ENCODE measurements around the gene MANF. TPM values are rescaled to one million over a fixed set of nuclear protein-coding genes. Genes with fewer than 3 reads are reported as not detected.
"Not testable (repeated sequence)": the region's sequence is repeated elsewhere in the genome, so short reads cannot be mapped to it uniquely, and the experiment has no call there.

Gene MANF
- total RNA-seq, 1 experiment from 2014 or later: 271 TPM

GRCh38 chr3:51386159-51386851, 1.2 kb downstream of the MANF start:
- DNase-seq (ENCODE audit: unreplicated experiment): no peak
- ChIA-PET POLR2A (interaction anchor here (0.7 to 3.1 kb wide), 12 partner anchors 10 to 817 kb away, joined by 3 to 28 read pairs (median 5); partner anchors contain the start of genes CISH, DCAF1, HEMK1 and MAPKAPK3), CTCF (interaction anchor here (0.5 to 4.7 kb wide), 10 partner anchors 16 to 816 kb away, joined by 3 to 59 read pairs (median 3); partner anchors contain the start of gene MAPKAPK3)
- Mint-ChIP-seq H3K27me3 (ENCODE audit: insufficient read depth, unreplicated experiment) (no peaks in the 10 kb centered on the region), H3K9me3 (ENCODE audit: unreplicated experiment) (no peaks in the 10 kb centered on the region), H3K36me3 (ENCODE audit: insufficient read depth, unreplicated experiment) (peaks cover 14% of the 10 kb centered on the region), H3K4me3 (ENCODE audit: unreplicated experiment) (peak overlapping the region; percentile 90), H3K4me1 (ENCODE audit: insufficient read depth, unreplicated experiment) (peaks cover 26% of the 10 kb centered on the region), H3K27ac (ENCODE audit: low read depth, unreplicated experiment) (peak overlapping the region; percentile 98)
- TSS peak; percentile 47 for BruUV-seq (replicated peaks)
- TF ChIP-seq CTCF (IDR thresholded peaks at IDR 0.05; ENCODE audit: unreplicated experiment): no peak
- intact Hi-C loops (cut with micrococcal nuclease): loop anchor here (5.0 kb wide), 1 partner anchor 286 kb away; the partner anchor contains the start of gene TEX264

- H3K36me3 Mint-ChIP-seq (ENCODE audit: insufficient read depth, unreplicated experiment): peaks cover 14% of the 10 kb centered on the region
- POLR2A ChIA-PET: interaction anchor here (0.7 to 3.1 kb wide), 3 partner anchors 411 to 817 kb away, joined by 4 to 28 read pairs (median 27); partner anchors contain the start of genes HEMK1 and MAPKAPK3
- DNase-seq (ENCODE audit: unreplicated experiment): no peak
- H3K27me3 Mint-ChIP-seq (ENCODE audit: insufficient read depth, unreplicated experiment): no peaks in the 10 kb centered on the region
- peaks cover 26% of the 10 kb centered on the region for H3K4me1 Mint-ChIP-seq (ENCODE audit: insufficient read depth, unreplicated experiment)
- H3K4me3 Mint-ChIP-seq (ENCODE audit: unreplicated experiment): peak overlapping the region; percentile 90
- intact Hi-C loops (cut with micrococcal nuclease): loop anchor here (5.0 kb wide), 1 partner anchor 285 kb away; the partner anchor contains the start of gene TEX264
- peak overlapping the region; percentile 98 for H3K27ac Mint-ChIP-seq (ENCODE audit: low read depth, unreplicated experiment)
- CTCF ChIA-PET: interaction anchor here (0.6 to 4.7 kb wide), 7 partner anchors 15 to 786 kb away, joined by 3 to 59 read pairs (median 3); partner anchors contain the start of gene MAPKAPK3
- no peaks in the 10 kb centered on the region for H3K9me3 Mint-ChIP-seq (ENCODE audit: unreplicated experiment)
- TF ChIP-seq CTCF (IDR thresholded peaks at IDR 0.05; ENCODE audit: unreplicated experiment): no peak
- no TSS peak for BruUV-seq (replicated peaks)
Measured at GRCh38 chr3:51386852-51387229, 1.8 kb downstream of the MANF start.

DNA sequence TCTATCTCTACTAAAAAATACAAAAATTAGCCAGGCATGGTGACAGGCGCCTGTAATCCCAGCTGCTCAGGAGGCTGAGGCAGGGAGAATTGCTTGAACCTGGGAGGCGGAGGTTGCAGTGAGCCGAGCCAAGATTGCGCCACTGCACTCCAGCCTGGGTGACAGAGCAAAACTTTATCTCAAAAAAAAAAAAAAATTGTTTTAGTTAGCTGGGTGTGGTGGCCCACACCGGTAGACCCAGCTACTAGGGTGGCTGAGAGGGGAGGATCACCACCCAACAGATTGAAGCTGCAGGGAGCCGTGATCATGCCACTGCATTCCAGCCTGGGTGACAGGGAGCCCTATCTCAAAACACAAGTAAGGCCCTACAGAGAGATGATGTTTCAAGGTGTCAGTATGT, 2.2 kb downstream of the MANF start:
- not testable (repeated sequence) for H3K27me3 Mint-ChIP-seq (ENCODE audit: insufficient read depth, unreplicated experiment); DNase-seq (ENCODE audit: unreplicated experiment); H3K9me3 Mint-ChIP-seq (ENCODE audit: unreplicated experiment); BruUV-seq (replicated peaks)
- H3K4me3 Mint-ChIP-seq (ENCODE audit: unreplicated experiment): peak overlapping the region; percentile 90
- CTCF ChIA-PET: interaction anchor here (0.6 to 4.7 kb wide), 11 partner anchors 16 to 931 kb away, joined by 3 to 59 read pairs (median 4); partner anchors contain the start of genes DCAF1, HEMK1 and MAPKAPK3
- peak overlapping the region; percentile 98 for H3K27ac Mint-ChIP-seq (ENCODE audit: low read depth, unreplicated experiment)
- POLR2A ChIA-PET: interaction anchor here (0.6 kb wide), 2 partner anchors 462 to 769 kb away, joined by 3 read pairs; no protein-coding TSS in a partner anchor
- H3K36me3 Mint-ChIP-seq (ENCODE audit: insufficient read depth, unreplicated experiment): peaks cover 14% of the 10 kb centered on the region
- intact Hi-C loops (cut with micrococcal nuclease): loop anchor here (5.0 kb wide), 1 partner anchor 285 kb away; the partner anchor contains the start of gene TEX264
- H3K4me1 Mint-ChIP-seq (ENCODE audit: insufficient read depth, unreplicated experiment): peaks cover 26% of the 10 kb centered on the region

DNA sequence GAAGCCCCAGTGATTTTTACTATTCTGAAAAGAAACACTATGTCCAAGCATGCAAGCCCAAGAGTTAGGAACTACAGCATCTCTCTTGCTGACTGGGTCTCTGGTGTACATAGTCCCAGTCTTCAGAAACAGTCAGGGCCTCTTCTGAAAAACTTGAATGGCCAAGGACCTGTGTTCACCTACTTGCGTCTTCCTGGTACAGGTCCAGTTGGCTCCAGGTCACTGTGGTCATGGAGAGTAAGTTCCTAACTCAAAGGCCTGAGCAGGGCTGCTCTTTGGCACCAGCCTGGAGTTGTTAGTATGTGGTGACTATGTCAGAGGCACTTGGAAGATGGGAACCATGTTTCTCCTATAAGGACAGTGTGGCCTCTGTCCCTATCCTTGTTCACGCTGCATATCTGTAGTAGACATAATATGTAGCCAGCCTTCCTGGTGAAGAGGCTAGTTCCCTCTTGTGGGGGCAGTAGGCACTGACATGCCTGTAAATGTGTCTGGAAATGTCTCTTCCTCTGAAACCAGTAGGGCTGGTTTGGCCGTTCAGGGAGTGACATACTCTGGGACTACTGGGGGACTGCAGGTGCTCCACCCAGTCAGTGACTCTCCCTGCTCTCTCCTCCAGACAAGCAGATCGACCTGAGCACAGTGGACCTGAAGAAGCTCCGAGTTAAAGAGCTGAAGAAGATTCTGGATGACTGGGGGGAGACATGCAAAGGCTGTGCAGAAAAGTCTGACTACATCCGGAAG, 3.4 kb downstream of the MANF start:
- BruUV-seq (replicated peaks): no TSS peak
- peak; percentile 14 for TF ChIP-seq CTCF (IDR thresholded peaks at IDR 0.05; ENCODE audit: unreplicated experiment)
- intact Hi-C loops (cut with micrococcal nuclease): loop anchor here (1.0 to 5.0 kb wide), 2 partner anchors 284 to 772 kb away; partner anchors contain the start of gene TEX264
- Mint-ChIP-seq H3K27ac (ENCODE audit: low read depth, unreplicated experiment) (no peak overlapping the region), H3K4me3 (ENCODE audit: unreplicated experiment) (no peak overlapping the region), H3K4me1 (ENCODE audit: insufficient read depth, unreplicated experiment) (peaks cover 26% of the 10 kb centered on the region), H3K36me3 (ENCODE audit: insufficient read depth, unreplicated experiment) (peaks cover 26% of the 10 kb centered on the region), H3K9me3 (ENCODE audit: unreplicated experiment) (no peaks in the 10 kb centered on the region), H3K27me3 (ENCODE audit: insufficient read depth, unreplicated experiment) (no peaks in the 10 kb centered on the region)
- POLR2A ChIA-PET: interaction anchor here (0.7 to 2.1 kb wide), 3 partner anchors 111 to 819 kb away, joined by 3 to 6 read pairs (median 3); partner anchors contain the start of genes DCAF1 and HEMK1
- CTCF ChIA-PET: interaction anchor here (0.5 to 4.7 kb wide), 30 partner anchors 9 to 1961 kb away, joined by 3 to 59 read pairs (median 4); partner anchors contain the start of genes DCAF1, HEMK1 and MAPKAPK3
- no peak for DNase-seq (ENCODE audit: unreplicated experiment)
